IPS DF 19.7 (cell line): ENCODE measurements around the gene MCRIP2.

ENCODE experiments used
- DNase-seq: peaks from one replicate; pipeline ENCODE4 v3.0.0-alpha.2; 2013; ENCODE audit warnings: low read depth, low spot score

Gene MCRIP2

DNA sequence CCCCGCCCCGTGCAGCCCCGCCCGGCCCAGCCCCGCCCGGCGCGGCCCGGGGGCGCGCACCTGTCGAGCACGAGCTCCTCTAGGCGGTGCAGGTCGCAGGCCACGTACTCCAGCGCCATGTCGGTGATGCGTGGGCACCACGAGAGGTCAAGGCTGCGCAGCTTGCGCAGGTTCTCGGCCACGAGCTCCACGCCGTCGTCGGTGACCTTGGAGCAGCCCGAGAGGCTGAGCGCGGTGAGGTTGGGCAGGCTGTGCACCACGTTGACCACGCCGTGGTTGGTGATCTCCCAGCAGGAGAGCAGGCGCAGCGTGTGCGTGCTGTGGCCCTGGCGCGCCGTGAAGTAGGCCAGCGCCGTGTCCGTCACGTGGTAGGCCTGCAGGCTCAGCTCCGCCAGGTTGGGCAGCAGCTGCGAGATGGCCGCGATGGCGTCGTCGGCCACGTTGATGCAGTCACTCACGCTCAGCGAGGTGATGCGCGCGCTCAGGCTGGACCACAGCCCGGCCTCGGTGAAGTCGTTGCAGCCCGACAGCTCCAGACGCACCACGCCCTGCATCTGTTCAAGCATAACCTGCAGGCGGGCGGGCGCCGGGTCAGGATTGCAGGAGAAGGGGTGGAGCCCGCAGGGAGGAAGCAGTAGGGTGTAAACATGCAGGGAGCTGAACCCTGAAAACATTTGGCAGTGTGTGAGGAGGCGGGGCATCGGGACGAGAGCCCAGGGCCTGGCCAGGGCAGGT, 53.9 kb downstream of the MCRIP2 start:
- DNase-seq = no peak
